Measurements from ENCODE around the gene SMPDL3A. TPM values are rescaled to one million over a fixed set of nuclear protein-coding genes. Genes with fewer than 3 reads are reported as not detected.

Gene SMPDL3A
- total RNA-seq, 1 experiment from 2014 or later, result 10.3 TPM

GRCh38 chr6:122797537-122797936 is 8.5 kb downstream of the SMPDL3A start:
- H3K27me3 ChIP-seq (replicated peaks; ENCODE audit: insufficient read depth, low read depth, low read length, poor library complexity), result no peaks in the 10 kb centered on the region
- POLR2A ChIA-PET (ENCODE audit: low non-redundant PET), result no interaction called here
- no peaks in the 10 kb centered on the region for H3K36me3 ChIP-seq (ENCODE audit: insufficient read depth, low read length, poor library complexity, severe bottlenecking)
- TF ChIP-seq EZH2 (IDR thresholded peaks at IDR 0.05; ENCODE audit: borderline replicate concordance, low read depth, low read length, poor library complexity, severe bottlenecking), result no peak
- TF ChIP-seq, protein P1, sequence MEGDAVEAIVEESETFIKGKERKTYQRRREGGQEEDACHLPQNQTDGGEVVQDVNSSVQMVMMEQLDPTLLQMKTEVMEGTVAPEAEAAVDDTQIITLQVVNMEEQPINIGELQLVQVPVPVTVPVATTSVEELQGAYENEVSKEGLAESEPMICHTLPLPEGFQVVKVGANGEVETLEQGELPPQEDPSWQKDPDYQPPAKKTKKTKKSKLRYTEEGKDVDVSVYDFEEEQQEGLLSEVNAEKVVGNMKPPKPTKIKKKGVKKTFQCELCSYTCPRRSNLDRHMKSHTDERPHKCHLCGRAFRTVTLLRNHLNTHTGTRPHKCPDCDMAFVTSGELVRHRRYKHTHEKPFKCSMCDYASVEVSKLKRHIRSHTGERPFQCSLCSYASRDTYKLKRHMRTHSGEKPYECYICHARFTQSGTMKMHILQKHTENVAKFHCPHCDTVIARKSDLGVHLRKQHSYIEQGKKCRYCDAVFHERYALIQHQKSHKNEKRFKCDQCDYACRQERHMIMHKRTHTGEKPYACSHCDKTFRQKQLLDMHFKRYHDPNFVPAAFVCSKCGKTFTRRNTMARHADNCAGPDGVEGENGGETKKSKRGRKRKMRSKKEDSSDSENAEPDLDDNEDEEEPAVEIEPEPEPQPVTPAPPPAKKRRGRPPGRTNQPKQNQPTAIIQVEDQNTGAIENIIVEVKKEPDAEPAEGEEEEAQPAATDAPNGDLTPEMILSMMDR (conservative IDR thresholded peaks at IDR 0.05; ENCODE audit: low read depth, low read length), result no peak
- no peak overlapping the region for H3K4me3 ChIP-seq (ENCODE audit: low read depth, low read length, poor library complexity, severe bottlenecking)
- no peaks in the 10 kb centered on the region for H3K9me3 ChIP-seq (ENCODE audit: low read depth, low read length, poor library complexity, severe bottlenecking)
- DNase-seq (ENCODE audit: low spot score), result no peak
- no peak overlapping the region for H3K27ac ChIP-seq (ENCODE audit: low read depth, low read length, poor library complexity, severe bottlenecking)
- intact Hi-C loops (cut with micrococcal nuclease; ENCODE audit: unreplicated experiment), result no loop called here
- H3K4me1 ChIP-seq (ENCODE audit: insufficient read depth, low read length, poor library complexity, severe bottlenecking), result peaks cover 7% of the 10 kb centered on the region
- CTCF ChIA-PET, result no interaction called here
- BruUV-seq (replicated peaks), result no TSS peak

- intact Hi-C loops (cut with micrococcal nuclease; ENCODE audit: unreplicated experiment), result no loop called here
- CTCF ChIA-PET, result no interaction called here
- Histone ChIP-seq H3K27me3 (replicated peaks; ENCODE audit: insufficient read depth, low read depth, low read length, poor library complexity) (no peaks in the 10 kb centered on the region), H3K4me3 (ENCODE audit: low read depth, low read length, poor library complexity, severe bottlenecking) (no peak overlapping the region), H3K36me3 (ENCODE audit: insufficient read depth, low read length, poor library complexity, severe bottlenecking) (no peaks in the 10 kb centered on the region), H3K9me3 (ENCODE audit: low read depth, low read length, poor library complexity, severe bottlenecking) (no peaks in the 10 kb centered on the region), H3K27ac (ENCODE audit: low read depth, low read length, poor library complexity, severe bottlenecking) (no peak overlapping the region), H3K4me1 (ENCODE audit: insufficient read depth, low read length, poor library complexity, severe bottlenecking) (peaks cover 9% of the 10 kb centered on the region)
- no peak for TF ChIP-seq EZH2 (IDR thresholded peaks at IDR 0.05; ENCODE audit: borderline replicate concordance, low read depth, low read length, poor library complexity, severe bottlenecking)
- TF ChIP-seq, protein P1 (conservative IDR thresholded peaks at IDR 0.05; ENCODE audit: low read depth, low read length), result no peak
- no peak for DNase-seq (ENCODE audit: low spot score)
- BruUV-seq (replicated peaks), result no TSS peak
- POLR2A ChIA-PET (ENCODE audit: low non-redundant PET), result no interaction called here
Observed at GRCh38 chr6:122798099-122798641, 9.1 kb downstream of the SMPDL3A start.

GRCh38 chr6:122799140-122799745 is 10.2 kb downstream of the SMPDL3A start:
- ChIA-PET POLR2A (ENCODE audit: low non-redundant PET) (no interaction called here), CTCF (no interaction called here)
- intact Hi-C loops (cut with micrococcal nuclease; ENCODE audit: unreplicated experiment), result no loop called here
- no peak overlapping the region for H3K27ac ChIP-seq (ENCODE audit: low read depth, low read length, poor library complexity, severe bottlenecking)
- no TSS peak for BruUV-seq (replicated peaks)
- H3K4me1 ChIP-seq (ENCODE audit: insufficient read depth, low read length, poor library complexity, severe bottlenecking), result peaks cover 16% of the 10 kb centered on the region
- DNase-seq (ENCODE audit: low spot score), result no peak
- no peaks in the 10 kb centered on the region for H3K9me3 ChIP-seq (ENCODE audit: low read depth, low read length, poor library complexity, severe bottlenecking)
- H3K36me3 ChIP-seq (ENCODE audit: insufficient read depth, low read length, poor library complexity, severe bottlenecking), result no peaks in the 10 kb centered on the region
- no peaks in the 10 kb centered on the region for H3K27me3 ChIP-seq (replicated peaks; ENCODE audit: insufficient read depth, low read depth, low read length, poor library complexity)
- TF ChIP-seq EZH2 (IDR thresholded peaks at IDR 0.05; ENCODE audit: borderline replicate concordance, low read depth, low read length, poor library complexity, severe bottlenecking), result no peak
- TF ChIP-seq, protein P1 (conservative IDR thresholded peaks at IDR 0.05; ENCODE audit: low read depth, low read length), result no peak
- no peak overlapping the region for H3K4me3 ChIP-seq (ENCODE audit: low read depth, low read length, poor library complexity, severe bottlenecking)
